NT2/D1 (cell line): Measurements from ENCODE around the gene CHN2.

Experiments
- YY1 ChIP-seq: IDR thresholded peaks from 2 replicates; pipeline ENCODE4 v1.6.1; 2011; ENCODE audit not compliant: insufficient read length, insufficient read depth
- ZNF274 ChIP-seq: IDR thresholded peaks from 2 replicates; pipeline ENCODE4 v1.6.1; 2011; ENCODE audit warnings: mild to moderate bottlenecking, low read depth, low read length

DNA sequence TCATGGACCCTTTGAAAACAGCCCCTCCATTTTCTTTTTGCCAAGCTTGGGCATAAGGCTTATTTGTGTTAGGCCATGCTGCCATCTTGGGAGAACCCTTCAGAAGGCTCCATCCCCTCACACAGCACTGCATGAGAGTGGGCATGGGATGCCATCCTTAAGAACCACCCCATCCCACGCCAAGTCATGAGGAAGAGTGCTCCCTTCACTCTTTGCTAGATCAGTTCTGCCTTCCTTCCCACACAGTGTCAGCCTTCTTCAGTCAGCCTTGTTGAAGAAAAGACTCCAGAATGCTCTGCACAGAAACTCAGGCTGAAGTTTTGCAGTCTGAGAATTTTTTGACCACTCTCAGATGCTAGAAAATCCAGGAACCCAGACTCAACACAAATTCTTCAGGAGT, 15.5 kb upstream of the CHN2 start:
- no peak for TF ChIP-seq ZNF274
- no peak for TF ChIP-seq YY1
